ENCODE measurements around the gene SULF2.
A peak's percentile ranks its signal among the peaks of the same experiment; 100 is the strongest.

Gene SULF2

GRCh38 chr20:47682028-47682783, 103.1 kb downstream of the SULF2 start:
- no peak for DNase-seq

GRCh38 chr20:47680804-47681529, 104.3 kb downstream of the SULF2 start:
- no peak for DNase-seq

DNA sequence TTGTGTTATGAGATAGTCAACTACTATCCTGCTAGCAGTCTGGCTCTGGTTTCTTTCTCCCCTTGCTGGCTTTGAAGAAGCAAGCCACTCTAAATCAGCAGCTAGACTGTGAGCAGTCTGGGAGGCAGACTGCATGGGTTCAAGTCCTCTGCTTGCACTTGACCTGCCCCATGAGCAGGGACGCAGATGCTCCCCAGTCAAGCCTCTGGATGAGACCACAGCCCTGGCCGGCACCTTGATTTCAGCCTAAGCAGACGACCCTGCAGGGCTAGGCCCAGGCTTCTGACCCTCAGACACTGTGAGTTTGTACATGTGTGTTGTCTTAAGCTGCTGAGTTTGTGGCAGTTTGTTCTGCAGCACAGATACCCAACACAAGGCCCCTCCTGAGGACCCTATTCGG, 105.8 kb downstream of the SULF2 start:
- DNase-seq: no peak

- no peak for DNase-seq
Measured at GRCh38 chr20:47678536-47678935, 106.7 kb downstream of the SULF2 start.

GRCh38 chr20:47677635-47678453, 107.4 kb downstream of the SULF2 start:
- DNase-seq: peak; percentile 43

GRCh38 chr20:47676912-47677634, 108.2 kb downstream of the SULF2 start:
- no peak for DNase-seq

GRCh38 chr20:47676219-47676721, 109.0 kb downstream of the SULF2 start:
- DNase-seq: no peak

GRCh38 chr20:47675190-47676142, 109.8 kb downstream of the SULF2 start:
- no peak for DNase-seq

- DNase-seq: no peak
Measured at GRCh38 chr20:47674686-47675085, 110.6 kb downstream of the SULF2 start.

DNA sequence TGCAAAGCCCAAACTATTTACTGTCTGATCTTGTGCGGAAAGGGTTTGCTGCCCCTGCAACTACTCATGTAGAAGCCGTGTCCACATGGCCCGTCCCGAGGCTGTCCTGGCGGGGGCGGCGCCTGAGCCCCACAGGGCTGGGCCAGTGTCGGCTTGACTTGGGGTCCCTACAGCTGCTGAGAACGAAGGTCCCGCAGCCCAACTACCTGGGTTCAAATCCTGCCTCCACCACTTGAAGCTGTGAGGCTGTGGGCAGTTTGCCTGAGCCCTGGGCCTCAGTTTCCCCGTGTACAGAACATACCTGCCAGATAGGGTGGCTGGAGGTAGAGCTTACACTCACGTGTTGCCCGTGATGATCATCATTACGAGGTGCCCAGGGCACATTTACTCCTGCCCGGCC, 111.1 kb downstream of the SULF2 start:
- DNase-seq: no peak

GRCh38 chr20:47673671-47673955, 111.7 kb downstream of the SULF2 start:
- DNase-seq: no peak

DNA sequence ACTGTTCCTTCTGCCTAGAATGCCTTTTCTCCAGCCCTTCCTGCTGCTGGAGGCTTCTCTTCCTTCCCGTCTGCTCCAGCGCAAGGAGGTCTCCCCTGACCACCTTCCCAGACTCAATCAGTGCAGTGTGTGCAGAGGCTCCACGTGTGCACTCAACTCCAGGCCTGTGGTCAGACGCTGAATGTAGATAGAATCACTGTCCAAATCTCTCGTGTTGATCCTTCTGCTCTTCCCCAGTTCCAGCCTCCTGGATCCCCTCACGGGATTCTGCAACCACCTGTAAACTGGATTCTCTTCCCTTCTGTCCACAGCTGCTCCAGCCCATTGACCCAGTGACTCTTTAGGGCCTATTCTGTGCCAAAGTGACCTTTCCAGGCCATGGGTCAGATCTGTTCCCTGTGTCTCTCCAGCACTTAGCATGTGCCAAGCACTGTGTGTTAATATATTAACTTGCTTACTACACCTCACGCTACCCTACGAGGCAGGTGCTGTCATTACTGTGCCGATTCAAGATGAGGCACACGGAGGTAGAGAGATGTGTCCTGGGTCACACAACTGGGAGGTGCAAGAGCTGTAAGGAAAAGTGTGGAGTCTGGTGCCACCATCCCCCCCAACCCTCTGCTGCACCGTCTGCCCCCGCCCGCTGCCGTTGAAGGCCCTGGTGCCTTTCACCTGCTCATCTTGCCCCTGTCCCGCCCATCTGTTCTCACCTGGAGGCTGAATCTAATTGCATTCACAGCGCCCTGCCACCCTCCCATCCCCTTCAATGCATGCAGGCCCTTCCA, 112.2 kb downstream of the SULF2 start:
- DNase-seq: no peak

- no peak for DNase-seq
Measured at GRCh38 chr20:47672166-47672565, 113.1 kb downstream of the SULF2 start.

- DNase-seq: no peak
Measured at GRCh38 chr20:47670913-47671312, 114.4 kb downstream of the SULF2 start.

DNA sequence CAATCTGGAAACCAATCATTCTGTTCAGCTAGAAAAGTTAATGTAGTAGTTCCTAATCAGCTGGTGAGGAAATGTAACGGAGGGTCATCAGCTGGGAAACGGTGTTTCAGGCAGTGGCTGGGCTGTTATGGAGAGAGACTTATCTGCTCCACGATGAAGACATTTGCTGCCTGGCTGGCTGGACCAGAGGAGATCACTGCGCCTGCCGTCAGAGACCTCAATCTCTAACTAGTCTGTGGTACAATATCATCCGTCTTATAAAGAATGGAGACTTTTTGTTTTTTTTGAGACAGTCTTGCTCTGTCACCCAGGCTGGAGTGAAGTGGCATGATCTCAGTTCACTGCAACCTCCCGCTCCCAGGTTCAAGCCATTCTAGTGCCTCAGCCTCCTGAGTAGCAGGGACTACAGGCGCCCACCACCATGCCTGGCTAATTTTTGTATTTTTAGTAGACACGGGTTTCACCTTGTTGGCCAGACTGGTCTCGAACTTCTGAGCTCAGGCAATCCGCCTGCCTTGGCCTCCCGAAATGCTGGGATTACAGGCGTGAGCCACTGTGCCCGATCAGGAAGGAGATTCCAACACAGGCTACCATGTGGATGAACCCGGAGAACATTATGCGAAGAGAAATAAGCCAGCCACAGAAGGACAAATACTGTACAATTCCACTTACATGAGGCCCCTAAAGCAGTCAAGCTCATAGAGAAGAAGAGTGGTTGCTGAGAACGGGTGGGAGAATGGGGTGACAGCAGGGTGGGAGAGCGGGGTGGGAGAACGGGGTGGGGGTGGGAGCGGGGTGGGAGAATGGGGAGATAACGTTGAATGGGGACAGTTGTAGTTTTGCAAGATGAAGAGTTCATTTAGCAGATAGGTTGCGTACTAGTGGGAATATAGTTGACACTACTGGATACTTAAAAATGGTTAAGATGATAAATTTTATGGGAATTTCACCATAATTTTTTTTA, 115.1 kb downstream of the SULF2 start:
- no peak for DNase-seq

DNA sequence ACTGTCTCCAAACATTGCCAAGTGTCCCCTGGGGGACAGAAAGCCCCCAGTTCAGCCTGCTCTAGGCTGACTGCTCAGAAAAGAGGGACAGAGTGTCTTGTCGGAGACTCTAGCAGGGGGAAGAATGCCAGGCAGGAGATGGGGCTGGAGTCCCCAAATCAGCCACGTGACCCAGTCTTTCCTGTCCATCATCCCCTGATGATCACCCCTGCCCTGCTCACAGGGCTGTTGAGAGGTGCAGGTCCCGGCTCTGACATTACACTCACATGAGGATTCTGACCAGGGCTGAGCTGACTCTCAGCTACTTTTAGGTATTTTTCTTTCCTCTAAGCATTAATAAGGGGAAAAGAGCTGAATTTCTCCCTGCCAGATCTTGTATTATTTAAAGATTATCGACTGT, 115.8 kb downstream of the SULF2 start:
- no peak for DNase-seq

DNA sequence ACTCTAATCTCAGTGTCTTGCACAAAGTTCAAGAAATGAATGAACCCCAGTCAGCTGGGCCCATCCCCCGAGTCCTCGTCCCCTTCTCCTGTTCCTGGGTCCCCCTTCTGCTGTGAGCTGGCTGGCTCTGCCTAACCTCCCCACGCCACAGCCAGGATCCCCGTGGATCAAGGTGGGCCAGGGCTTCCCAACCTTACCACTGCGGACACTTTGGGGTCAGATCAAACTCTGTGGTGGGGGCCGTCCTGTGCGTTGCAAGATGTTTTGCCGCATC, 116.2 kb downstream of the SULF2 start:
- DNase-seq: no peak

DNA sequence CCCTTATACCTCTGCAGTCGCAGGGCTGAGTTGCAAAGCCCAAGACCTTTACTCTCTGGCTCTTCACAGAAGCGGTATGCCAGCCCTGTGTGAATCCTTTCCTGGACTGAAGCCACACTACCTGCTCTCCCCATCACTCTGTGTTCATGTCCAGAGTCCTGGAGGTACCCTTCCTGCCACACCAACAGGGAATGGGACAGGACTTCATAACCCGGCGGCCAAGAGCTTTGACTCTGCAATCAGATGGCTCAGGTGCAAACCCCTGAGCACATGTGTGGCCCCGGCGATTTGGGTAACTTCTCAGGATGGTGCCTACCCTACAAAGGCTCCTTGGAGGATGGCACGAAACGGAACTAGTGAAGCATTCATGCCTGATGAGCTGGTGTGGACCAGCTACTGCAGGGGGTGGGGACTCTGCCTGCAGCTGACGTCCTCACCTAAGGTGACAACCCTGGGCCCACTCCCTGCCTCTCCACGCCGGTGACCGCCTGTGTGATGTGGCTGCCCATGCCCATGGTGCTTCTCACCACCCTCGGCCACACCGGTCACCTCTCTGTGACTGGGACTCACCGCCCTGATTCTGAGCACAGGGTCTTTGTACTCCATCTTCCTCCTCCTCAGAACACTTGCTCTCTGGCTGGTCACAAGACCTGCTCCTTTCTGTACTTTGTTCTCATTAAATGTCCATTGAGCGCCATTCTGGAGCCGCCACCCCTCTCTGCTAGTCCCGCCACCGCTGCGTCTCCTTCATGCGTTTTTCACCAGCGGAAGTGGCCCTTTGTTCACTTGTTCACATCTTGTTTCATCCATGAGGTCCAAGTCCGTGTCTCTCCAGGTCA, 116.7 kb downstream of the SULF2 start:
- no peak for DNase-seq

Data from CD4-positive, alpha-beta T cell treated with Interleukin-21 for 1 hour (primary cell).